Ectodermal cell (in vitro differentiated cells): Measurements from ENCODE around the gene SLC5A1.

Experiments
- H3K27ac ChIP-seq: 2 replicates; pipeline ENCODE4 v1.7.0; 2013; ENCODE audit warnings: mild to moderate bottlenecking, low read depth, low read length; ENCODE audit not compliant: insufficient read depth, poor library complexity, severe bottlenecking
- H3K27me3 ChIP-seq: 2 replicates; pipeline ENCODE4 v1.7.0; 2013; ENCODE audit warnings: mild to moderate bottlenecking, low read length; ENCODE audit not compliant: insufficient read depth, control insufficient read depth, poor library complexity, severe bottlenecking
- H3K36me3 ChIP-seq: one replicate; pipeline ENCODE4 v1.7.0; 2013; ENCODE audit warnings: low read length; ENCODE audit not compliant: control insufficient read depth, insufficient read depth
- H3K4me1 ChIP-seq: one replicate; pipeline ENCODE4 v1.7.0; 2013; ENCODE audit warnings: low read length; ENCODE audit not compliant: control insufficient read depth, insufficient read depth
- H3K4me3 ChIP-seq: 2 replicates; pipeline ENCODE4 v1.7.0; 2013; ENCODE audit warnings: low read depth, low read length, control low read depth; ENCODE audit not compliant: insufficient read depth
- H3K9me3 ChIP-seq: 2 replicates; pipeline ENCODE4 v1.7.0; 2013; ENCODE audit warnings: mild to moderate bottlenecking, low read length, moderate library complexity; ENCODE audit not compliant: control insufficient read depth
- WGBS, 2 experiments: methylation state at CpG; one replicate each; pipeline ENCODE4 v1.1.7; 2013; ENCODE audit warnings: missing lambda C conversion rate in 2 of 2; 5-methylcytosine and 5-hydroxymethylcytosine counted together

Gene SLC5A1

GRCh38 chr22:32023251-32023827, 19.7 kb upstream of the SLC5A1 start:
- Histone ChIP-seq H3K9me3 (no peaks in the 10 kb centered on the region), H3K36me3 (no peaks in the 10 kb centered on the region), H3K4me3 (no peak overlapping the region), H3K4me1 (no peaks in the 10 kb centered on the region), H3K27ac (no peak overlapping the region), H3K27me3 (no peaks in the 10 kb centered on the region)
- 90 to 100% methylated on average over 2 of the region's 2 CpGs for WGBS, 2 experiments

- Histone ChIP-seq H3K4me1 (no peaks in the 10 kb centered on the region), H3K9me3 (no peaks in the 10 kb centered on the region), H3K27ac (no peak overlapping the region), H3K36me3 (no peaks in the 10 kb centered on the region), H3K4me3 (no peak overlapping the region), H3K27me3 (no peaks in the 10 kb centered on the region)
- 92 to 97% methylated on average over 1 of the region's 1 CpG for WGBS, 2 experiments
Observed at GRCh38 chr22:32024796-32025195, 18.3 kb upstream of the SLC5A1 start.

- H3K27ac ChIP-seq = no peak overlapping the region
- WGBS, 2 experiments = 88 to 98% methylated on average over 3 to 4 of the region's 4 CpGs
- no peaks in the 10 kb centered on the region for H3K27me3 ChIP-seq
- H3K36me3 ChIP-seq = no peaks in the 10 kb centered on the region
- H3K4me3 ChIP-seq = no peak overlapping the region
- no peaks in the 10 kb centered on the region for H3K4me1 ChIP-seq
- no peaks in the 10 kb centered on the region for H3K9me3 ChIP-seq
Observed at GRCh38 chr22:32030518-32031247, 12.4 kb upstream of the SLC5A1 start.

GRCh38 chr22:32031466-32031865, 11.6 kb upstream of the SLC5A1 start:
- Histone ChIP-seq H3K27ac (no peak overlapping the region), H3K4me3 (no peak overlapping the region), H3K36me3 (no peaks in the 10 kb centered on the region), H3K9me3 (no peaks in the 10 kb centered on the region), H3K4me1 (no peaks in the 10 kb centered on the region), H3K27me3 (no peaks in the 10 kb centered on the region)
- 92 to 93% methylated on average over 5 of the region's 5 CpGs for WGBS, 2 experiments

GRCh38 chr22:32034275-32034674, 8.8 kb upstream of the SLC5A1 start:
- Histone ChIP-seq H3K4me1 (no peaks in the 10 kb centered on the region), H3K27ac (no peak overlapping the region), H3K27me3 (no peaks in the 10 kb centered on the region), H3K36me3 (no peaks in the 10 kb centered on the region), H3K4me3 (no peak overlapping the region), H3K9me3 (no peaks in the 10 kb centered on the region)
- 89 to 93% methylated on average over 4 to 5 of the region's 5 CpGs for WGBS, 2 experiments

- H3K27ac ChIP-seq = no peak overlapping the region
- no peak overlapping the region for H3K4me3 ChIP-seq
- H3K36me3 ChIP-seq = no peaks in the 10 kb centered on the region
- H3K27me3 ChIP-seq = no peaks in the 10 kb centered on the region
- no peaks in the 10 kb centered on the region for H3K9me3 ChIP-seq
- 92 to 94% methylated on average over 5 of the region's 6 CpGs for WGBS, 2 experiments
- H3K4me1 ChIP-seq = peaks cover under 1% of the 10 kb centered on the region
Observed at GRCh38 chr22:32037236-32037635, 5.8 kb upstream of the SLC5A1 start.

- H3K27me3 ChIP-seq = no peaks in the 10 kb centered on the region
- H3K4me3 ChIP-seq = no peak overlapping the region
- 89 to 90% methylated on average over 3 of the region's 3 CpGs for WGBS, 2 experiments
- no peak overlapping the region for H3K27ac ChIP-seq
- H3K9me3 ChIP-seq = no peaks in the 10 kb centered on the region
- peaks cover 3% of the 10 kb centered on the region for H3K4me1 ChIP-seq
- no peaks in the 10 kb centered on the region for H3K36me3 ChIP-seq
Observed at GRCh38 chr22:32040324-32040904, 2.6 kb upstream of the SLC5A1 start.

- H3K4me1 ChIP-seq = peaks cover 3% of the 10 kb centered on the region
- 86% methylated on average over 9 of the region's 9 CpGs for WGBS, 2 experiments
- no peaks in the 10 kb centered on the region for H3K27me3 ChIP-seq
- no peaks in the 10 kb centered on the region for H3K36me3 ChIP-seq
- H3K9me3 ChIP-seq = no peaks in the 10 kb centered on the region
- no peak overlapping the region for H3K4me3 ChIP-seq
- H3K27ac ChIP-seq = no peak overlapping the region
Observed at GRCh38 chr22:32043391-32043790, 330 bp downstream of the SLC5A1 start.

- Histone ChIP-seq H3K4me1 (peaks cover 3% of the 10 kb centered on the region), H3K9me3 (no peaks in the 10 kb centered on the region), H3K27ac (no peak overlapping the region), H3K4me3 (no peak overlapping the region), H3K27me3 (no peaks in the 10 kb centered on the region), H3K36me3 (no peaks in the 10 kb centered on the region)
- WGBS, 2 experiments = no CpG with 5 or more reads among the region's 1 CpG
Observed at GRCh38 chr22:32044477-32044876, 1.4 kb downstream of the SLC5A1 start.

GRCh38 chr22:32044913-32045312, 1.9 kb downstream of the SLC5A1 start:
- Histone ChIP-seq H3K27me3 (no peaks in the 10 kb centered on the region), H3K36me3 (no peaks in the 10 kb centered on the region), H3K4me1 (peaks cover 3% of the 10 kb centered on the region), H3K27ac (no peak overlapping the region), H3K9me3 (no peaks in the 10 kb centered on the region), H3K4me3 (no peak overlapping the region)
- WGBS, 2 experiments = 88 to 96% methylated on average over 3 of the region's 3 CpGs
